ENCODE results near the gene RNU1-2.
"Not testable (repeated sequence)": the region's sequence is repeated elsewhere in the genome, so short reads cannot be mapped to it uniquely, and the experiment has no call there.

The RNU1-2 gene

GRCh38 chr1:16915627-16915973 is 19.8 kb downstream of the RNU1-2 start:
- DNase-seq (ENCODE audit: low read depth), result no peak
- H3K4me3 ChIP-seq (ENCODE audit: low read length), result no peak overlapping the region
- TF ChIP-seq, protein P1, sequence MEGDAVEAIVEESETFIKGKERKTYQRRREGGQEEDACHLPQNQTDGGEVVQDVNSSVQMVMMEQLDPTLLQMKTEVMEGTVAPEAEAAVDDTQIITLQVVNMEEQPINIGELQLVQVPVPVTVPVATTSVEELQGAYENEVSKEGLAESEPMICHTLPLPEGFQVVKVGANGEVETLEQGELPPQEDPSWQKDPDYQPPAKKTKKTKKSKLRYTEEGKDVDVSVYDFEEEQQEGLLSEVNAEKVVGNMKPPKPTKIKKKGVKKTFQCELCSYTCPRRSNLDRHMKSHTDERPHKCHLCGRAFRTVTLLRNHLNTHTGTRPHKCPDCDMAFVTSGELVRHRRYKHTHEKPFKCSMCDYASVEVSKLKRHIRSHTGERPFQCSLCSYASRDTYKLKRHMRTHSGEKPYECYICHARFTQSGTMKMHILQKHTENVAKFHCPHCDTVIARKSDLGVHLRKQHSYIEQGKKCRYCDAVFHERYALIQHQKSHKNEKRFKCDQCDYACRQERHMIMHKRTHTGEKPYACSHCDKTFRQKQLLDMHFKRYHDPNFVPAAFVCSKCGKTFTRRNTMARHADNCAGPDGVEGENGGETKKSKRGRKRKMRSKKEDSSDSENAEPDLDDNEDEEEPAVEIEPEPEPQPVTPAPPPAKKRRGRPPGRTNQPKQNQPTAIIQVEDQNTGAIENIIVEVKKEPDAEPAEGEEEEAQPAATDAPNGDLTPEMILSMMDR (IDR thresholded peaks at IDR 0.05; ENCODE audit: insufficient read depth, low read depth, low read length, missing control alignments), result peak; percentile 31

DNA sequence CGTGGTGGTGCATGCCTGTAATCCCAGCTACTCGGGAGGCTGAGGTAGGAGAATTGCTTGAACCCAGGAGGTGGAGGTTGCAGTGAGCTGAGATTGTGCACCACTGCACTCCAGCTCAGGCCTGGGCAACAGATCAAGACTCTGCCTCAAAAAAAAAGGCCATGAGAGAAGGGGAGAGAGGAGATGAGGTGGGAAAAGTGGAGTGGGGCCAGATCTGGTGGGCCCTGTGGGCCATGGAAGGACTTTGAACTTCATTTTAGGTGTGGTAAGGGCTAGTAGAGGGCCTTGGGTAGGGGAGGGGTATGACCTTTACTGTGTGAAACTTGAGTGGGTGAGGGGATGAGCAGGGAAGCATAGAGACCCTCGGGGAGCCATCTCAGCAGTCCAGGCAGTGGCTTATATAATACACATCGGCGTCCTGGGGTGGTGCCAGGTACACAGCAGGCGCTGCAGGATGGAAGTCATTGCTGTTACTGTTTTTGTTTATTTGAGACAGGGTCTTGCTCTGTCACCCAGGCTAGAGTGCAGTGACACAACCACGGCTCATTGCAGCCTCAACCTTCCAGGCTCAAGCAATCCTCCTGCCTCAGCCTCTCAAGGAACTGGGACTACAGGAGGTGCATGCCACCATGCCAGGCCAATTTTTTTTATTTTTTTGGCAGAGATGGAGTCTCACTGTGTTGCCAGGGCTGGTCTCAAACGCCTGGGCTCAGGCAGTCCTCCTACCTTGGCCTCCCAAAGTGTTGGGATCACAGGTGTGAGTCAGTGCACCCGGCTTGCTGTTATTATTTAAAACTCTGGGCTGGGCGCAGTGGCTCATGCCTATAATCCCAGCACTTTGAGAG is 20.5 kb downstream of the RNU1-2 start:
- DNase-seq (ENCODE audit: low read depth); H3K4me3 ChIP-seq (ENCODE audit: low read length): not testable (repeated sequence)

- H3K4me3 ChIP-seq (ENCODE audit: low read length), result no peak overlapping the region
- no peak for DNase-seq (ENCODE audit: low read depth)
- TF ChIP-seq, protein P1 (IDR thresholded peaks at IDR 0.05; ENCODE audit: insufficient read depth, low read depth, low read length, missing control alignments), result no peak
Observed at GRCh38 chr1:16918371-16918770, 22.6 kb downstream of the RNU1-2 start.

DNA sequence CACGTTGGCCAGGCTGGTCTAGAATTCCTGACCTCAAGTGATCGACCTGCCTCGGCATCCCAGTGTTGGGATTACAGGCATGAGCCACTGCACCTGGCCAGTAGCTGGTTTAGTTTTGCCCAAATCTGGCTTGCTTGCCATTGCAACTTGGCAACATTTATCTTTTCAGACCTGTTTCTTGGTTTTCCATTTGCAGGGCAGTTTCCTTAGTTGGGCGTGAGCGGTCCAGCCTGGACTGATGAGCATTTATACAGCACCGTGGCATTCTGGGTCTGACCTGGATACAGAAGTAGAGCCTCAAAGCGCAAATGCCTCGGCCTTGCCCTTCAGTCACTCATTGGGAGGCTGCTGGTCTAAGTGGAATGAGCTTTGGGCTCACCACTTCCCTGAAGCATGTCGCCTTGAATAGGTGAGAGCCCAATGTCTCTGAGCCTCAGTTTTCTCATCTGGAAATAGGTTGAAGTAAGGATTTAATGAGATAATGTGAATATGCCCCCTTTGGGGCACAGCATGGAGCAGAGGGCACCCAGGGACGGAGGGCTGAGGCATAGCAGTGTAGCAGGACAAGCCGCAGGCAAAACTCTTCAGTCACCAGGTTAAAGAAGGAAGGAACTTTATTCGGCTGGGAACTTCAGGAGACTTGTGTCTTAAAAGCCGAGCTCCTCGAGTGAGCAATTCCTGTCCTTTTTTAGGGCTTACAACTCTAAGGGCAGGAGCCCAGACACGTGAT is 23.3 kb downstream of the RNU1-2 start:
- DNase-seq (ENCODE audit: low read depth); H3K4me3 ChIP-seq (ENCODE audit: low read length): not testable (repeated sequence)

- DNase-seq (ENCODE audit: low read depth), result no peak
- no peak overlapping the region for H3K4me3 ChIP-seq (ENCODE audit: low read length)
- TF ChIP-seq, protein P1 (IDR thresholded peaks at IDR 0.05; ENCODE audit: insufficient read depth, low read depth, low read length, missing control alignments), result no peak
Observed at GRCh38 chr1:16920951-16921350, 25.2 kb downstream of the RNU1-2 start.

- DNase-seq (ENCODE audit: low read depth), result peak; percentile 42
- no peak within 1 kb of the TSS for H3K4me3 ChIP-seq (ENCODE audit: low read length)
Observed at GRCh38 chr1:16921391-16922185, 25.8 kb downstream of the RNU1-2 start, which contains the start of gene CROCC. Gene CROCC, plus strand, starts transcription at chr1:16921931. Its CDS starts 88 bp downstream, at chr1:16922019.

GRCh38 chr1:16922466-16922865 is 26.7 kb downstream of the RNU1-2 start:
- no peak overlapping the region for H3K4me3 ChIP-seq (ENCODE audit: low read length)
- TF ChIP-seq, protein P1 (IDR thresholded peaks at IDR 0.05; ENCODE audit: insufficient read depth, low read depth, low read length, missing control alignments), result no peak
- DNase-seq (ENCODE audit: low read depth), result no peak

More at GRCh38 chr1:16921391-16922185, 25.8 kb downstream of the RNU1-2 start, which contains the start of gene CROCC:
- TF ChIP-seq, protein P1 (IDR thresholded peaks at IDR 0.05; ENCODE audit: insufficient read depth, low read depth, low read length, missing control alignments), result no peak
